ENCODE data around the gene MRPS34.
"Not testable (repeated sequence)": the region's sequence is repeated elsewhere in the genome, so short reads cannot be mapped to it uniquely, and the experiment has no call there.

MRPS34 gene

DNA sequence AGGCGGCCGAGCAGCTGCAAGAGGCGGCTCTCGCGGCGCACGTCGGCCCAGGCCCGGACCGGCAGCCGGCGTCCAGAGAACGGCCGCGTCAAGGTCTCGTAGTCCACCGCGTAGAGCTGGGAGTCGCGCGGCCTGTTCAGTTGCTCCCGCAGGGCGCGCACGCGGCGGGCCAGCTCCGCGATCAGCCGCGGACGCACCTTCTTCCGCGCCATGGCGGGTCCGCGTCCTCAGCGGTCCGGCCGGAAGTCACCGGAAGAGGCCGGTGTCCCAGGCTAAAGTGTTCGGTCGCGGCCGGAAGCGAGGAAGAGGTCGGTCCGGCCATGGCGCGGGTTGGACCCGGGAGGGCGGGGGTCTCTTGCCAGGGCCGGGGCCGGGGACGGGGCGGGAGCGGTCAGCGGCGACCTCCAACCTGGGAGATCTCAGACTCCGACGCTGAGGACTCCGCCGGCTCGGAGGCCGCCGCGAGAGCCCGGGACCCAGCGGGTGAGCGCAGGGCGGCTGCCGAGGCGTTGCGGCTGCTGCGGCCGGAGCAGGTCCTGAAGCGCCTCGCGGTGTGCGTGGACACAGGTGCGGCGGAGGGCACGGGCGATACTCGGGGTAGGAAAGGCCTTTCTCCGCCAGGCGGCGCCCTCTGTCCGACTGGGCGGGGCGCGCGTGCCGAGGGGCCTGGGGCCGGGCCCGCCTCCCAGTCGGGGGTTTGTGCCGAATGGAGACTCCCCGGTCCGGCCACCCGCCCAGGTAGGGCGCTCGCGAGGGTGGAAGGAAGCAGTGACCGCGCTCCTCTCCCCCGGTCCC is at the start of gene MRPS34:
Gene MRPS34 (minus strand): TSS at position 227 of the 795 bp plus-strand sequence. CDS start 15 bp downstream, at position 212.
- peak; percentile 78 for DNase-seq (ENCODE audit: low read depth)

GRCh38 chr16:1821861-1822611 is 49.1 kb upstream of the MRPS34 start:
- DNase-seq (ENCODE audit: low read depth), result no peak

GRCh38 chr16:1820946-1821290 is 48.0 kb upstream of the MRPS34 start:
- no peak for DNase-seq (ENCODE audit: low read depth)

- no peak for DNase-seq (ENCODE audit: low read depth)
These were observed 47.4 kb upstream of the MRPS34 start for GRCh38 chr16:1820096-1820945.

DNA sequence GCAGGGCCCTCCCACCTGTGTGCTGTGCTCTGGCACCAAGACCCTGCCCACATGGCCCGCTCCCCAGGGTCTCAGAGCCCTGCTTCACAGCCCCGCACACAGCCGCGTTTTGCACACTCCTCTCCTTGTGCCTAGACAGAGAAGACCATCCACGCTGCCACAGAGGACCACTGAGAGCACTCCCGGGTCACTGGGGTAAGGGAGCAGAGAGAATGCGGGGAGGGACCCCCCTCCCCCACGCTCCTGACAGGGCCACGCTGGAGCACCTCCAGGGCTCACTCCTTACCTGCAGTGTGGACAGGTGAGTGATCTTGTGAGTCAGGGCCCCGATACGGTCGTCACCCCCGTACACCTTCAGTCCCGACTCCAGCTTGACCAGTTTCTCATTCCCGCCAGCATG is 46.7 kb upstream of the MRPS34 start:
- no peak for DNase-seq (ENCODE audit: low read depth)

DNA sequence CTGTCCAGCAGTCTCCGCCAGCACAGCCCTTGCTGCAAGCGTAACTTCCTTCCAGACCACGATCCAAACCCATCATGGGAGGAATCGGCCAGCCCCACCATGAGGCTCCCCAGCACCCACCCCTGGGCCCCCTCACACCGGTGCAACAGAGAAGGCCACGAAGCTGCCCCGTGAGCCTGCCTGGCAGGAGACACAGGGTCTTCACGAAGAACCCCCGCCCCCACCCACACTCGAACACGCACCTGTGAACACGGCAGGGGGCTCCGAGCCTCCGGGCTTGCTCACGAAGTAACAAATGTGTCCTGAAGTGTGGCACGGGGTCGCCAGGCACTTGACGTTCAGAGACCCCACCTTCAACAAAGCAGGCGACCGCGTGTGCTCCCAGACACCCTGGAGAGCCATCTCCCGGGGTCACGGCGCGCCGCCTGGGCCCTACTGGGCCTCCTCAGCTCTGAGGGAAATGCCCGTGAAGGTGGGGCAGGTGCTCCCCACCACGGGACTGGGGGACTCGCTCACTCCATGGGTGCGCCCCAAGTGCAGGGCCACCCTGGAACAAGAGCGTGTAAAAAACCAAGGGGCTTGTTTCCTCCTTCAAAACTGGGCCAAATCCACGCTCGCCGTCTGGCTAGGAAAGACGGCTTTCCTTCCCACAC is 46.1 kb upstream of the MRPS34 start:
- DNase-seq (ENCODE audit: low read depth), result no peak

DNA sequence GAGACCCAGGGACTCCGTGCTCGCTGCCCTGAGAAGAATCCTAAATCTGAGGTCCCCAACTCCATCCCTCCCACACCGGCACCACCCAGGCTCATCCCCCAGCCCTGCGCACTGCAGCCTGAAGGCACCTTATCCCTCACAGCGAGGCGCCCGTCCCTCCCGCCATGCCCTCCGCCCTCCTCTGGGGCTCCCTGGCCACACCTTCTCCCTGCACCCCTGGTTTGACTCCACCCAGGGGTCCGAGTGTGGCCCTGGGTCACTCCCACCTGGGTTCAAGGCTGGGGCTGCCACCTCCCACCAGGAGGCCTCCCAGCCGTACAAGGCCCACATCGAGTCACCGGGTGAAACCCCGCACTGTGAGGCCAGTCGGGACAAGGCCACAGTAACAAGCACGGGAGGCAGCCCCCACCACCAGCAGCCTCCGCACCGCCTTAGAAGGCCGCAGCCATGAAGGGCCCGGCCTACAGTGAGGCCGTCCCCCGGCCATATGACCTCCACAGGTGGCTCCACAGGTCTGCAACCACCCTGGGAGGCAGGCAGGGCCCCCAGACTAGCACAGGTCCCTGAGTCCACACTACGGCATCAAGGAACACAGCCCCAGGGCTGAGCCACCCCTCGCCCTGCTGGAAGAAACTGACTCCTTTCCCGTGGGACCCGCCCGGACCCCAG is 45.4 kb upstream of the MRPS34 start:
- no peak for DNase-seq (ENCODE audit: low read depth)

- DNase-seq (ENCODE audit: low read depth), result no peak
These were observed 44.8 kb upstream of the MRPS34 start for GRCh38 chr16:1817716-1818115.

- DNase-seq (ENCODE audit: low read depth), result no peak
These were observed 44.3 kb upstream of the MRPS34 start for GRCh38 chr16:1817276-1817589.

- no peak for DNase-seq (ENCODE audit: low read depth)
These were observed 43.7 kb upstream of the MRPS34 start for GRCh38 chr16:1816396-1817275.

GRCh38 chr16:1815461-1815860 is 42.5 kb upstream of the MRPS34 start:
- DNase-seq (ENCODE audit: low read depth), result no peak

- DNase-seq (ENCODE audit: low read depth), result peak; percentile 60
These were observed 39.8 kb upstream of the MRPS34 start for GRCh38 chr16:1812732-1813163.

GRCh38 chr16:1810536-1810935 is 37.6 kb upstream of the MRPS34 start:
- DNase-seq (ENCODE audit: low read depth), result no peak

- no peak for DNase-seq (ENCODE audit: low read depth)
These were observed 37.2 kb upstream of the MRPS34 start for GRCh38 chr16:1810106-1810505.

DNA sequence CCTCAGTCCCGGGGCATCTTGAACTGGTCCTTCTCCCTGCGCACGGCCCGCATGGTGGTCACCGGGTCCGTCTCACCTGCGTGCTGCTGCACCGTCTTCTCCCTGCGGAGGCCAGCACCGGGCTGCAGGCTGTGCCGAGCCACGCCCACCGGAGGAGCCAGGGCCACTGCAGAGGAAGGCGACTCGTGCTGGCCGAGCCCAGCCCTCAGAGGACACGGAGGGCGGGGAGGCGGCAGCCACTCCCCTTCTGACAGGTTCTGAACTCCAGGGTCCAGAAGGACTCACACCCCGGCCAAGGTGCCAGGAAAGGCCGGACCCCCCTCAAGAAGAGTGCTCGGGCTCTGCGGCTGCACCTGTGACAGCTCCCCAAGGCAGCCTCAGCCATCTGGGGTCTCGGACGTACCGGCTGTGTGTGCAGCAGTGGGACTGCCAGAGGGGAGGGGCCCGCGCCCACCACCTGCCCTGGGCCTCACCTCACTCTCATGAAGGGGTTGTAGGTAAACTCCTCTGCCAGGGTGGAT is 36.4 kb upstream of the MRPS34 start:
- DNase-seq (ENCODE audit: low read depth), result no peak

- DNase-seq (ENCODE audit: low read depth), result no peak
These were observed 35.8 kb upstream of the MRPS34 start for GRCh38 chr16:1808691-1809090.

DNA sequence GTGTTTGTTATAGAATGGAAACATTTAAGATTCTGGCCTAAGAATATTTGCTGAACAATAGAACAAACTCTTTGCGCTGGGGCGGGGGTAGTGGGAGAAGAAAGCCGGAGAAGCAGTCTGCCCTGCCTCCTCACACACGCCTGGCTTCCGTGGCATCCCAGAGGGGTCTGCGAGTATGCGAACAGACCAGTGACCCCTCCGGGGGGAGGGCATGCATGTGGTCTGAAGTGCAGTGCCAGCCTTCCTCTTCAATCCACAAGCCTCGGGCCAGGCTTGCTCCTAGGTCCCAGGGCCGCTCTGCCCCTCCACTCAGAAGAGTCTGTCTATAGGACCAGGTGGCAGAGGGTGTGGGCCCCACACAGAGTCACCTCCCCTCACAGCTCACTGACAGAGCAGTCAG is 34.7 kb upstream of the MRPS34 start:
- DNase-seq (ENCODE audit: low read depth), result no peak

DNA sequence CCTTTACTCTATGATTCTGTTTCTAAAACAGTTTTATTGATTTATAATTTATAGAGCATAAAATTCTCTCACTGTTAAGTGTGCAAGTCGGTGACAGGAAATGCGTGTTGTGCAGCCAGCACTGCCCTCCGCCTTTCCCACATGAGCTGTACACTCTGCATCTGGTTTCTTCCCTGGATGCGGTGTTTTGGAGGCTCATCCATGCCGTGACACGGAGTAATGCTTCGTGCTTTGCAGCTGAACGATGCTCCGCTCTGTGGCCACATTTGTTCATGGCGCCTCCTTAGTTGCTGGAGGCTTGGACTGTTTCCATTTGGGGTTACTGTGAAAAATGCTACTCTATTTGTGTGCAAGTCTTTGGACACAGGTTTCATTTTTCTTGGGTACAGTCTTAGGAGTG is 27.8 kb upstream of the MRPS34 start:
- DNase-seq (ENCODE audit: low read depth), result no peak

GRCh38 chr16:1799263-1799662 is 26.3 kb upstream of the MRPS34 start:
- DNase-seq (ENCODE audit: low read depth), result not testable (repeated sequence)

GRCh38 chr16:1794908-1795666 is 22.2 kb upstream of the MRPS34 start:
- no peak for DNase-seq (ENCODE audit: low read depth)

Data from EH (cell line).